ENCODE measurements around the gene H2BK1. TPM values are rescaled to one million over a fixed set of nuclear protein-coding genes. Genes with fewer than 3 reads are reported as not detected.

H2BK1 gene
- total RNA-seq, 1 donor from 2014 or later = not detected

DNA sequence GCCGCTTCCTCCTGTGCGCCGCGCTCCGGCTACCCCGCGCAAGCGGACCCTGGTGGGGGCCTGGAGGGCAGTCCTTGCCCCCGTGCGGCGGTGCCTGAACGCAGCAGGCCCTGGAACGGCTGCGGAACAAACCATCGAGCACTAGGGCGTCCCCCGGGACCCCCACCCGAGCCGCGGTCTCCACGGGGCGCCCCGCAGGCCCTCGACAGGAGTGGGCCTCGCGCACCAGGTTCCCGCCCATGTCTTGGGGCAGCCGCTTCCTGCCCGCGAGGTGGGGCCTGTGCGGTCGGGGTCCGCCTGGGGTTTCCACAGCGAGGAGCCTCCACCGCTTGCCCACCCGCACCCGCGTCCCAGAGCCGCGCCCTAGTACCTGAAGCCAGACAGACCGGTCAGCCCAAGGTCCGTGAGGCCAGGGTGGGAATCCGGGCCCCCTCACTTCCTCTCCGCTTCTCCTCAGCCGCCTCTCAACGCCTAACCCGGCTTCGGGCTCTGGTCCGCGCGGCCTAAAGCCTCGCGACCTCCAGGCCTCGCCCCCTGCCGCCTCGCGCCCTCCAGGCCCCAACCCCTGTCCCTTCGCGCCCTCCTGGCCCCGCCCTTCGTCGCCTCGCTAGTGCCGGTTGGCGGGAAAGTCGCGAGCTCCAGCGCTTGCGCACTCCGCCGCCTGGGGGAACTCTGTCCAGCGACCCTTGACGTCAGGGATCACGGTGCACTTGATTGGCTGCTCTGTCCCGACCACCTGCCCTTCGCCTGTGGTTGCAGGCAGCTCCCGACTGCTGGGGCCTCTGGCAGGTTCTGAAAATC is 35.8 kb downstream of the H2BK1 start:
- Histone ChIP-seq H3K36me3 (no peaks in the 10 kb centered on the region), H3K4me1 (no peaks in the 10 kb centered on the region), H3K4me3 (no peak overlapping the region), H3K9me3 (no peaks in the 10 kb centered on the region), H3K27me3 (peaks cover 7% of the 10 kb centered on the region), H3K27ac (no peak overlapping the region)
- no peak for DNase-seq (ENCODE audit: low spot score in 2 of 2)
- intact Hi-C loops (cut with DNase I) = loop anchor here (10.0 kb wide), 1 partner anchor 270 kb away; no protein-coding TSS in a partner anchor
- TF ChIP-seq, protein P1, sequence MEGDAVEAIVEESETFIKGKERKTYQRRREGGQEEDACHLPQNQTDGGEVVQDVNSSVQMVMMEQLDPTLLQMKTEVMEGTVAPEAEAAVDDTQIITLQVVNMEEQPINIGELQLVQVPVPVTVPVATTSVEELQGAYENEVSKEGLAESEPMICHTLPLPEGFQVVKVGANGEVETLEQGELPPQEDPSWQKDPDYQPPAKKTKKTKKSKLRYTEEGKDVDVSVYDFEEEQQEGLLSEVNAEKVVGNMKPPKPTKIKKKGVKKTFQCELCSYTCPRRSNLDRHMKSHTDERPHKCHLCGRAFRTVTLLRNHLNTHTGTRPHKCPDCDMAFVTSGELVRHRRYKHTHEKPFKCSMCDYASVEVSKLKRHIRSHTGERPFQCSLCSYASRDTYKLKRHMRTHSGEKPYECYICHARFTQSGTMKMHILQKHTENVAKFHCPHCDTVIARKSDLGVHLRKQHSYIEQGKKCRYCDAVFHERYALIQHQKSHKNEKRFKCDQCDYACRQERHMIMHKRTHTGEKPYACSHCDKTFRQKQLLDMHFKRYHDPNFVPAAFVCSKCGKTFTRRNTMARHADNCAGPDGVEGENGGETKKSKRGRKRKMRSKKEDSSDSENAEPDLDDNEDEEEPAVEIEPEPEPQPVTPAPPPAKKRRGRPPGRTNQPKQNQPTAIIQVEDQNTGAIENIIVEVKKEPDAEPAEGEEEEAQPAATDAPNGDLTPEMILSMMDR (IDR thresholded peaks at IDR 0.05) = no peak

DNA sequence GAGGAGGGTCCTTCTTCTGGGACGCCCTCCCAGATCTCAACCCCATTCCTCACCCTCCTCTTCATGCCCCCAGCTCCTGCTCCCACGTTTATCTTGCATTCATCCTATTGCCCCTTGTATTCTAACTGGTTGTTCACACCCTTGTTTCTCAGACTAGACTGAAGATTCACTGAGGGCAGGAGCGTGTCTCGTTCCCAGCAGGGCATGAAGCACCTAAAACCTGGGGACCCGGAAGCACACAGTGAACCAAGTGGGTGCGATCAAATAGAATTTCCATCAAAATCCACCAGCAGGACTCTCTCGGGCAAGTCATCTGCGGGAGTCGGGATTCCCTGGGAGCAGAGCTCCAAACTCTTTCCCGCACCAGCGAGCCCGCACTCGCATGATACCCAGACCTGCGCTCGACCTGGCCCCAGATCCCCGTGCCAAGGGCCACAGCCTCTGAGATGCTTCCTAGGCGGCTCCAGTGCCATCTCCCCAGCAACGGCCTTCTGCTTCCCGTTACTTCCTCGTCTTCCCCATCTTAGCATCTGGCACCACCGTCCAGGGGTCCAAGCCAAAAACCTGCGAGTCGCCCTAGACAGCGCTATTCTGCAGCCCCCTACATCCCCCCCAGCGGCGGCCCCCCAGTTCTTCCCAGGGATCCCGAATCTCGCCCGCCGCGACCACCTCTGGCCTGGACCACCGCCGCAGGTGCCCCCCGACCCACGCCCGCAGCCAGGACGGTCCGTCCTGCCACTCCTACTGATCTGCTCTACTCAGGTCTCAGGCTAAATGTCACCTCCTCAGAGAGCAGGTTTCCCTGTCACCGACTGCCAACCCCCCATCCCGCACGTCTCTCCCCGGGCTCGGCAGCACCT is 36.7 kb downstream of the H2BK1 start:
- intact Hi-C loops (cut with DNase I) = loop anchor here (2.0 to 10.0 kb wide), 2 partner anchors 129 to 269 kb away; no protein-coding TSS in a partner anchor
- DNase-seq (ENCODE audit: low spot score in 2 of 2) = no peak
- Histone ChIP-seq H3K4me1 (no peaks in the 10 kb centered on the region), H3K4me3 (no peak overlapping the region), H3K27me3 (peaks cover 11% of the 10 kb centered on the region), H3K27ac (no peak overlapping the region), H3K36me3 (no peaks in the 10 kb centered on the region), H3K9me3 (no peaks in the 10 kb centered on the region)
- TF ChIP-seq, protein P1 (IDR thresholded peaks at IDR 0.05) = no peak

DNA sequence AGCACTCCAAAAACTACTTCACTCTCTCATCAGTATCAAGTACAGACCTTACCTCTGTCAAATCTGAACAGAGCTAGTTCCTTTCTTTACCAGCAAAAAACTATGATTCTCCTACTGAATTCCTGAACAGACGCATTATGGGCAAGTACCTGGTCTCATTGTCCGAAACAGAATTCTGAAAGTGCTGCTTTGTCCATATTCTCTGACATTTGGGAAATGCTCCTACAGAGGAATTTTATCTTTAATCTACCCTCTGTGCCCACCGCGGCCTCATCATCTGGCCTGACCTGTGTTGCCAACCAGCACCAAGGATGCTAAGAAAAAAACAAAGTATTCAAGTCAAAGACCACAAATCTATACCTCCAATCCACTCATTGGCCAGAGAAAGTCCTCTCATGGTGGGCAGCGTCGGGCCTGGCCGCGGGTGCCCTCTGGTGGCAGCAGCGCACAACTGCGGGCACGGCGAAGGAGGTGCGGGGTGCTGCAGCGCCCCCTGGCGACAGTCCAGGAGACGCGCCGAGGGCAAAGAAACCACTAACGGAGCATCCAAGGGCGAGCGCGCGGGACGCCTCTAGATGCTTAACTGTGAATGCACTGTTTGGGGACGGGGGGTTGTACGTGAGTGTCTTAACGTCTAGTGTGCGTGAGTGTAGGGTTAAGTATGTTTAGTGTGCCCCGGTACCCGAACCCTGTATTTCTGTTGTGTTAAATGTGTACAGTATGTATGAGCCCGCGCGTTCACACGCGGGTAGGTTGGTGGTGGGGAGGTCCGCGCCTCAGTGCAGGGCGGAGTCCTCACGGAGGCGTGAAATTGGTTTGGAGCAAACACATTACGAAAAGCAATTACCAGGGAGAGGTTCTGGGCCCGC is 37.8 kb downstream of the H2BK1 start:
- intact Hi-C loops (cut with DNase I) = loop anchor here (1.0 to 10.0 kb wide), 3 partner anchors 48 to 268 kb away; no protein-coding TSS in a partner anchor
- Histone ChIP-seq H3K36me3 (no peaks in the 10 kb centered on the region), H3K4me1 (peaks cover 0 to 4% of the 10 kb centered on the region in 2 donors), H3K27me3 (peaks cover 11% of the 10 kb centered on the region), H3K4me3 (no peak overlapping the region), H3K27ac (no peak overlapping the region), H3K9me3 (no peaks in the 10 kb centered on the region)
- DNase-seq (ENCODE audit: low spot score in 2 of 2) = peak in 1 of 2 donors; percentile 86
- TF ChIP-seq, protein P1 (IDR thresholded peaks at IDR 0.05) = peak; percentile 99 to 100 (median 100)

DNA sequence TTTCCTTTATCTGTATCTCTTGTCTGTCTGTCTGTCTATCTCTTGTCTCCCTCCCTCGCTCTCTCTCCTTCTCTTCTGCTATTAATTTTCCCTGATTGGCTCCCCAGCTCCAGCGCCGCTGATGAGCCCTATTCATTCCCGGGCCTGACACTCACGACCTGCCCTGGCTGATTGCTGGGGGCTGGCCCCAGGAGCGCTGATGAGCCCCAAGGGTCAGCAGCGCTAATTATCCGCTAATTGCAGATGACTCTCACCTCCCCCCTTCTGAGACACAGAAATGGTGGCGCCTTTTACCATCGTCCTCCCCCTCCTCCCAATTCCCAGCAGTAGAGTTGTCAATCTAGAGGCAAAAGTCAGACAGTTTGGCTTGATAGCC is 41.5 kb downstream of the H2BK1 start:
- no peak for DNase-seq (ENCODE audit: low spot score in 2 of 2)
- H3K9me3 ChIP-seq = no peaks in the 10 kb centered on the region
- peaks cover 7 to 12% of the 10 kb centered on the region in 2 donors for H3K4me1 ChIP-seq
- H3K4me3 ChIP-seq = no peak overlapping the region
- H3K27me3 ChIP-seq = peaks cover 20% of the 10 kb centered on the region
- H3K27ac ChIP-seq = no peak overlapping the region
- intact Hi-C loops (cut with DNase I) = no loop called here
- TF ChIP-seq, protein P1 (IDR thresholded peaks at IDR 0.05) = no peak
- no peaks in the 10 kb centered on the region for H3K36me3 ChIP-seq

Data from ascending aorta (tissue), 2 donors.